LNCaP clone FGC (cell line): ENCODE measurements around the gene ALS2.
A peak's percentile ranks its signal among the peaks of the same experiment; 100 is the strongest.

ENCODE experiments used
- DNase-seq: peaks from one replicate; pipeline ENCODE4 v3.0.0-alpha.2; 2011; ENCODE audit warnings: low read depth
- H3K4me3 ChIP-seq: 2 replicates; pipeline ENCODE4 v1.5.1; 2011; ENCODE audit warnings: mild to moderate bottlenecking, low read depth, low read length, control low read depth
- TF ChIP-seq, protein P1 (sequence below): IDR thresholded peaks from 2 replicates; pipeline ENCODE4 v1.5.1; 2012; ENCODE audit warnings: mild to moderate bottlenecking; ENCODE audit not compliant: control insufficient read depth, insufficient read depth; ENCODE audit errors: extremely low read depth

Gene ALS2

GRCh38 chr2:201785135-201785534 is 4.4 kb upstream of the ALS2 start:
- H3K4me3 ChIP-seq, result no peak overlapping the region
- DNase-seq, result no peak
- TF ChIP-seq, protein P1, sequence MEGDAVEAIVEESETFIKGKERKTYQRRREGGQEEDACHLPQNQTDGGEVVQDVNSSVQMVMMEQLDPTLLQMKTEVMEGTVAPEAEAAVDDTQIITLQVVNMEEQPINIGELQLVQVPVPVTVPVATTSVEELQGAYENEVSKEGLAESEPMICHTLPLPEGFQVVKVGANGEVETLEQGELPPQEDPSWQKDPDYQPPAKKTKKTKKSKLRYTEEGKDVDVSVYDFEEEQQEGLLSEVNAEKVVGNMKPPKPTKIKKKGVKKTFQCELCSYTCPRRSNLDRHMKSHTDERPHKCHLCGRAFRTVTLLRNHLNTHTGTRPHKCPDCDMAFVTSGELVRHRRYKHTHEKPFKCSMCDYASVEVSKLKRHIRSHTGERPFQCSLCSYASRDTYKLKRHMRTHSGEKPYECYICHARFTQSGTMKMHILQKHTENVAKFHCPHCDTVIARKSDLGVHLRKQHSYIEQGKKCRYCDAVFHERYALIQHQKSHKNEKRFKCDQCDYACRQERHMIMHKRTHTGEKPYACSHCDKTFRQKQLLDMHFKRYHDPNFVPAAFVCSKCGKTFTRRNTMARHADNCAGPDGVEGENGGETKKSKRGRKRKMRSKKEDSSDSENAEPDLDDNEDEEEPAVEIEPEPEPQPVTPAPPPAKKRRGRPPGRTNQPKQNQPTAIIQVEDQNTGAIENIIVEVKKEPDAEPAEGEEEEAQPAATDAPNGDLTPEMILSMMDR, result no peak

GRCh38 chr2:201784563-201784962 is 3.8 kb upstream of the ALS2 start:
- TF ChIP-seq, protein P1, result no peak
- no peak overlapping the region for H3K4me3 ChIP-seq
- DNase-seq, result no peak

DNA sequence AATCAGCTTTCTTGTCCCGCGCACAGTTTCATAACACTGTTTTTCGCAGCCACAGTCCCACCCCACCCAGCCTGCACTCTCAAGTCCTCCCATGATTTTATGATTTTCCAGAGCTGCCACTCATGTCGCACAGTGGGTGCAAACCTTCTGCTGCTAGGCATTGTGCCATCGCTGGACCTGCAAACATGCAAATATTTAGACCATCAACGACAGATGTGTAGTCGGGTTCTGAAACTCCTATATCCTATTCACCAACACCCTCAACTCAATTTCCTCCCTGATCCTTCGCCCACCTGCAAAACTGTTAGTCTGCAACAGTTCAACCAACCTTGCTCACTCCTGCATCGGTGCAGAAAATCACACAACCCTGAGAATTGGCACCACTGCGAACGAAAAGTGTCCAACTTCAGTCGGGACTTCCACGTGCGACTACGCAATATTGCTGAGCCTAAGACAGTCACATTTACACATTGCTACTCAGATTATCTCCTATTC is 871 bp upstream of the ALS2 start:
- DNase-seq, result no peak
- TF ChIP-seq, protein P1, result no peak
- H3K4me3 ChIP-seq, result peak overlapping the region; percentile 95

- DNase-seq, result no peak
- peak overlapping the region; percentile 95 for H3K4me3 ChIP-seq
- TF ChIP-seq, protein P1, result no peak
Measured at GRCh38 chr2:201779901-201780673, 646 bp downstream of the ALS2 start.

GRCh38 chr2:201777869-201778268 is 2.9 kb downstream of the ALS2 start:
- no peak for DNase-seq
- TF ChIP-seq, protein P1, result no peak

DNA sequence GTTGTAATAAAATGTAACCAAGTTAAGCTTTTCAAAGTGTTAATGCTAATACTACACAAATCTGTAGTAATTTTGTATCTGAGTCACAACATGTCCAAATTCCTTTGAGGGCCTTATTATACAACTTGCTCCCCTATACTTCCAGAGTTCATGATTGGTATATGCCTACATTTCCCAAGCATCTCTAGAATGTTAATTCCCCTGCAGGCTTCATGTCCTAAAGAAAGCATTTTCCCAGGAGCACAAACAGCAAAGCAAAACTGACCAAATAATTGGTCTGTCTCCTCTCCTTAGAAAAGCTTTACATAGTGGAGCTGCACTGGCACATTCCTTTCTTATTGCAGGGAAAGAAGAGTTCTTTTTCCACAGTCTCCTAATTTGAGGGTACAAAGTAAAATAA is 3.7 kb downstream of the ALS2 start:
- no peak for DNase-seq
- no peak overlapping the region for H3K4me3 ChIP-seq
- TF ChIP-seq, protein P1, result no peak

More at GRCh38 chr2:201777869-201778268, 2.9 kb downstream of the ALS2 start:
- no peak overlapping the region for H3K4me3 ChIP-seq
